Endodermal cell (in vitro differentiated cells): ENCODE results near the gene CFLAR. TPM values are rescaled to one million over a fixed set of nuclear protein-coding genes. Genes with fewer than 3 reads are reported as not detected.

ENCODE experiments used
- DNase-seq: peaks from one replicate; pipeline ENCODE4 v3.0.0-alpha.2; 2017
- H3K27ac ChIP-seq: 2 replicates; pipeline ENCODE4 v1.5.1; 2013; ENCODE audit warnings: mild to moderate bottlenecking, low read depth, low read length, moderate library complexity
- H3K27me3 ChIP-seq: 2 replicates; pipeline ENCODE4 v1.6.1; 2013; ENCODE audit warnings: mild to moderate bottlenecking, low read length, moderate library complexity; ENCODE audit not compliant: insufficient read depth, control insufficient read depth, poor library complexity, severe bottlenecking
- H3K36me3 ChIP-seq: 2 replicates; pipeline ENCODE4 v1.7.0; 2013; ENCODE audit warnings: mild to moderate bottlenecking, low read length, moderate library complexity; ENCODE audit not compliant: control insufficient read depth, insufficient read depth
- H3K4me1 ChIP-seq: one replicate; pipeline ENCODE4 v1.7.0; 2013; ENCODE audit warnings: low read length; ENCODE audit not compliant: control insufficient read depth, insufficient read depth
- H3K4me3 ChIP-seq: 2 replicates; pipeline ENCODE4 v1.5.1; 2013; ENCODE audit warnings: mild to moderate bottlenecking, low read length, moderate library complexity
- H3K9ac ChIP-seq: 2 replicates; pipeline ENCODE4 v1.6.1; 2013; ENCODE audit warnings: mild to moderate bottlenecking, low read length, moderate library complexity; ENCODE audit not compliant: poor library complexity, severe bottlenecking; ENCODE audit errors: extremely low read depth
- H3K9me3 ChIP-seq: 2 replicates; pipeline ENCODE4 v1.6.1; 2013; ENCODE audit warnings: mild to moderate bottlenecking, low read length, moderate library complexity; ENCODE audit not compliant: control insufficient read depth
- H3K27ac Mint-ChIP-seq: 2 replicates; pipeline ENCODE4 v1.8.0; 2020; ENCODE audit warnings: mixed read lengths
- H3K27me3 Mint-ChIP-seq: 2 replicates; pipeline ENCODE4 v1.8.0; 2021; ENCODE audit warnings: mild to moderate bottlenecking, mixed read lengths; ENCODE audit not compliant: insufficient read depth
- H3K36me3 Mint-ChIP-seq: 2 replicates; pipeline ENCODE4 v1.8.0; 2020; ENCODE audit warnings: low read depth, mixed read lengths
- H3K4me1 Mint-ChIP-seq: 2 replicates; pipeline ENCODE4 v1.8.0; 2020; ENCODE audit warnings: mixed read lengths
- H3K4me3 Mint-ChIP-seq: 2 replicates; pipeline ENCODE4 v1.8.0; 2020; ENCODE audit warnings: mild to moderate bottlenecking, moderate library complexity, mixed read lengths
- H3K9me3 Mint-ChIP-seq: 2 replicates; pipeline ENCODE4 v1.8.0; 2020; ENCODE audit warnings: mild to moderate bottlenecking, mixed read lengths
- WGBS, 2 experiments: methylation state at CpG; one replicate each; pipeline versions ENCODE4 v1.1.5 to v1.1.7; 2013; ENCODE audit warnings: missing lambda C conversion rate in 2 of 2, mixed read lengths in 1 of 2; ENCODE audit not compliant: insufficient coverage in 1 of 2, insufficient read length in 1 of 2; 5-methylcytosine and 5-hydroxymethylcytosine counted together
- total RNA-seq, 2 donors: library from RNA; stranded (reverse); fragmentation: NEBNext Ultra II Directional in 1 of 2; extraction: Animal tissue kit (Norgen Biotek cat#: 25700) in 1 of 2; gene quantifications; 2 replicates in 1 of 2; 3 replicates in 1 of 2; pipeline ENCODE4 v1.2.1, GENCODE V29; 2021
- TF ChIP-seq, protein P1 (sequence below): fragments of 200-600 bp; sonication (generic); conservative IDR thresholded peaks from 2 replicates; pipeline ENCODE4 v1.5.0; 2021; ENCODE audit warnings: antibody characterized with exemption, mild to moderate bottlenecking

The CFLAR gene
- total RNA-seq, 2 donors from 2014 or later = 168 to 197 TPM

GRCh38 chr2:201107624-201108023 is 8.3 kb upstream of the CFLAR start:
- Mint-ChIP-seq H3K4me3 (no peak overlapping the region), H3K27me3 (no peaks in the 10 kb centered on the region)

GRCh38 chr2:201108341-201108740 is 7.6 kb upstream of the CFLAR start:
- H3K9me3 Mint-ChIP-seq = no peaks in the 10 kb centered on the region
- Histone ChIP-seq H3K27me3 (no peaks in the 10 kb centered on the region), H3K9ac (no peak overlapping the region), H3K27ac (no peak overlapping the region), H3K4me3 (no peak overlapping the region), H3K4me1 (no peaks in the 10 kb centered on the region), H3K36me3 (no peaks in the 10 kb centered on the region), H3K9me3 (no peaks in the 10 kb centered on the region)
- H3K27ac Mint-ChIP-seq = no peak overlapping the region
- no peaks in the 10 kb centered on the region for H3K27me3 Mint-ChIP-seq
- H3K36me3 Mint-ChIP-seq = peaks cover 15% of the 10 kb centered on the region
- no peak overlapping the region for H3K4me3 Mint-ChIP-seq
- WGBS, 2 experiments = 91 to 94% methylated on average over 2 of the region's 2 CpGs
- TF ChIP-seq, protein P1, sequence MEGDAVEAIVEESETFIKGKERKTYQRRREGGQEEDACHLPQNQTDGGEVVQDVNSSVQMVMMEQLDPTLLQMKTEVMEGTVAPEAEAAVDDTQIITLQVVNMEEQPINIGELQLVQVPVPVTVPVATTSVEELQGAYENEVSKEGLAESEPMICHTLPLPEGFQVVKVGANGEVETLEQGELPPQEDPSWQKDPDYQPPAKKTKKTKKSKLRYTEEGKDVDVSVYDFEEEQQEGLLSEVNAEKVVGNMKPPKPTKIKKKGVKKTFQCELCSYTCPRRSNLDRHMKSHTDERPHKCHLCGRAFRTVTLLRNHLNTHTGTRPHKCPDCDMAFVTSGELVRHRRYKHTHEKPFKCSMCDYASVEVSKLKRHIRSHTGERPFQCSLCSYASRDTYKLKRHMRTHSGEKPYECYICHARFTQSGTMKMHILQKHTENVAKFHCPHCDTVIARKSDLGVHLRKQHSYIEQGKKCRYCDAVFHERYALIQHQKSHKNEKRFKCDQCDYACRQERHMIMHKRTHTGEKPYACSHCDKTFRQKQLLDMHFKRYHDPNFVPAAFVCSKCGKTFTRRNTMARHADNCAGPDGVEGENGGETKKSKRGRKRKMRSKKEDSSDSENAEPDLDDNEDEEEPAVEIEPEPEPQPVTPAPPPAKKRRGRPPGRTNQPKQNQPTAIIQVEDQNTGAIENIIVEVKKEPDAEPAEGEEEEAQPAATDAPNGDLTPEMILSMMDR = no peak
- peaks cover 7% of the 10 kb centered on the region for H3K4me1 Mint-ChIP-seq
- DNase-seq = no peak

More at GRCh38 chr2:201107624-201108023, 8.3 kb upstream of the CFLAR start:
- Histone ChIP-seq H3K9me3 (no peaks in the 10 kb centered on the region), H3K4me3 (no peak overlapping the region), H3K9ac (no peak overlapping the region), H3K36me3 (no peaks in the 10 kb centered on the region), H3K4me1 (no peaks in the 10 kb centered on the region), H3K27me3 (no peaks in the 10 kb centered on the region), H3K27ac (no peak overlapping the region)
- Mint-ChIP-seq H3K9me3 (no peaks in the 10 kb centered on the region), H3K4me1 (peaks cover 7% of the 10 kb centered on the region), H3K36me3 (peaks cover 15% of the 10 kb centered on the region), H3K27ac (no peak overlapping the region)
- no peak for DNase-seq
- 73 to 93% methylated on average over 2 of the region's 2 CpGs for WGBS, 2 experiments
- TF ChIP-seq, protein P1 = no peak

- 88 to 97% methylated on average over 4 of the region's 4 CpGs for WGBS, 2 experiments
- Mint-ChIP-seq H3K4me3 (no peak overlapping the region), H3K9me3 (no peaks in the 10 kb centered on the region), H3K4me1 (peaks cover 7% of the 10 kb centered on the region), H3K36me3 (peaks cover 14% of the 10 kb centered on the region), H3K27ac (no peak overlapping the region), H3K27me3 (no peaks in the 10 kb centered on the region)
- Histone ChIP-seq H3K27ac (no peak overlapping the region), H3K4me1 (no peaks in the 10 kb centered on the region), H3K4me3 (no peak overlapping the region), H3K9ac (no peak overlapping the region), H3K36me3 (no peaks in the 10 kb centered on the region), H3K27me3 (no peaks in the 10 kb centered on the region), H3K9me3 (no peaks in the 10 kb centered on the region)
- TF ChIP-seq, protein P1 = no peak
- DNase-seq = no peak
Measured at GRCh38 chr2:201109186-201109585, 6.8 kb upstream of the CFLAR start.
